Measurements from ENCODE around the gene SLC12A8.

Gene SLC12A8

GRCh38 chr3:125079675-125080045 lies 132.9 kb downstream of the SLC12A8 start:
- Histone ChIP-seq H3K27ac (no peak overlapping the region), H3K4me3 (no peak overlapping the region)
- DNase-seq (ENCODE audit: low spot score): no peak
- no peak for TF ChIP-seq CTCF (IDR thresholded peaks at IDR 0.05)

- Histone ChIP-seq H3K27ac (no peak overlapping the region), H3K4me3 (no peak overlapping the region)
- no peak for DNase-seq (ENCODE audit: low spot score)
- no peak for TF ChIP-seq CTCF (IDR thresholded peaks at IDR 0.05)
These were observed 133.4 kb downstream of the SLC12A8 start for GRCh38 chr3:125078951-125079674.

GRCh38 chr3:125077864-125078263 lies 134.7 kb downstream of the SLC12A8 start:
- no peak for DNase-seq (ENCODE audit: low spot score)
- TF ChIP-seq CTCF (IDR thresholded peaks at IDR 0.05): no peak

GRCh38 chr3:125076464-125076863 lies 136.1 kb downstream of the SLC12A8 start:
- Histone ChIP-seq H3K27ac (no peak overlapping the region), H3K4me3 (no peak overlapping the region)
- no peak for TF ChIP-seq CTCF (IDR thresholded peaks at IDR 0.05)
- no peak for DNase-seq (ENCODE audit: low spot score)

More at GRCh38 chr3:125077864-125078263, 134.7 kb downstream of the SLC12A8 start:
- no peak overlapping the region for H3K4me3 ChIP-seq
- H3K27ac ChIP-seq: no peak overlapping the region

GRCh38 chr3:125075738-125076137 lies 136.8 kb downstream of the SLC12A8 start:
- DNase-seq (ENCODE audit: low spot score): no peak
- Histone ChIP-seq H3K4me3 (no peak overlapping the region), H3K27ac (no peak overlapping the region)
- no peak for TF ChIP-seq CTCF (IDR thresholded peaks at IDR 0.05)

- no peak overlapping the region for H3K27ac ChIP-seq
- no peak for DNase-seq (ENCODE audit: low spot score)
- H3K4me3 ChIP-seq: no peak overlapping the region
- no peak for TF ChIP-seq CTCF (IDR thresholded peaks at IDR 0.05)
These were observed 139.1 kb downstream of the SLC12A8 start for GRCh38 chr3:125073390-125073905.

- no peak for TF ChIP-seq CTCF (IDR thresholded peaks at IDR 0.05)
- Histone ChIP-seq H3K27ac (no peak overlapping the region), H3K4me3 (no peak overlapping the region)
- DNase-seq (ENCODE audit: low spot score): no peak
These were observed 139.7 kb downstream of the SLC12A8 start for GRCh38 chr3:125072749-125073389.

All from coronary artery (tissue), 2 donors.